Lower lobe of right lung (tissue), 2 donors: ENCODE results near the gene SF3A2. TPM values are rescaled to one million over a fixed set of nuclear protein-coding genes. Genes with fewer than 3 reads are reported as not detected.

Experiments
- ATAC-seq, 2 donors: fragments of 200-7000 bp; cut with Tn5 transposase; one replicate each; pipeline ENCODE4 v1.9.1; 2020 to 2022; ENCODE audit warnings: mild to moderate bottlenecking in 2 of 2, moderate library complexity in 2 of 2
- DNase-seq: peaks from one replicate; pipeline ENCODE4 v3.0.0-alpha.2; 2020
- H3K27ac ChIP-seq: fragments of 200-600 bp; one replicate; pipeline ENCODE4 v1.8.0; 2022
- H3K27me3 ChIP-seq: fragments of 200-600 bp; one replicate; pipeline ENCODE4 v1.8.0; 2022; ENCODE audit warnings: low read depth
- H3K36me3 ChIP-seq: fragments of 200-600 bp; one replicate; pipeline ENCODE4 v1.8.0; 2022; ENCODE audit warnings: mild to moderate bottlenecking
- H3K4me1 ChIP-seq: fragments of 200-600 bp; one replicate; pipeline ENCODE4 v1.8.0; 2022
- H3K4me3 ChIP-seq: fragments of 200-600 bp; one replicate; pipeline ENCODE4 v1.8.0; 2022; ENCODE audit warnings: mild to moderate bottlenecking
- H3K9me3 ChIP-seq: fragments of 200-600 bp; one replicate; pipeline ENCODE4 v1.8.0; 2022
- intact Hi-C: fragments of 100-400 bp; cut with DNase I; formaldehyde crosslinking; loops from one replicate; pipeline ENCODE4 v1.11.0; 2022
- total RNA-seq: library from RNA; stranded (reverse); fragmentation: NEBNext Ultra II Directional; extraction: Animal tissue kit (Norgen Biotek cat#: 25700); gene quantifications from one replicate; pipeline ENCODE4 v1.2.1, GENCODE V29; 2021
- TF ChIP-seq, protein P1 (sequence below): fragments of 200-600 bp; IDR thresholded peaks from one replicate; pipeline ENCODE4 v1.8.0; 2022; ENCODE audit warnings: antibody characterized with exemption, mild to moderate bottlenecking
- donor health status: DM: no; HTN: yes; CAD: no; lungs with severe emphysema.

Gene SF3A2
- total RNA-seq, 1 donor from 2014 or later: 55.6 TPM

DNA sequence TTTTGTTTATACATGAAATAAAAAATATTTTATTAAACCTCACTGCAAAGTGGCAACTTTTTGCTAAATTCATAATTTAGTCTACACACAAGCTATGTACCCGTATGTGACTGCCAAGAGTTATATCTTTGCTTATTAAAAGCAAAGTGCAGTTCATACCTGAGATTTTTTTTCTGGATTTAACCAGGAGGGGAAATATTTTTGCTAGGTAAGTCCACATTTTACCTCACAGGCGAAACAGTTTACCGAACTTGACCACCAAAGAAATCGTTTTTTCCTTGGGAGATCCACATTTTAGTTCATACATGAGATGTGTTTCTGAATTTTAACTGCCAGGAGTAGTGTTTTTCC, 31.8 kb downstream of the SF3A2 start:
- TF ChIP-seq, protein P1, sequence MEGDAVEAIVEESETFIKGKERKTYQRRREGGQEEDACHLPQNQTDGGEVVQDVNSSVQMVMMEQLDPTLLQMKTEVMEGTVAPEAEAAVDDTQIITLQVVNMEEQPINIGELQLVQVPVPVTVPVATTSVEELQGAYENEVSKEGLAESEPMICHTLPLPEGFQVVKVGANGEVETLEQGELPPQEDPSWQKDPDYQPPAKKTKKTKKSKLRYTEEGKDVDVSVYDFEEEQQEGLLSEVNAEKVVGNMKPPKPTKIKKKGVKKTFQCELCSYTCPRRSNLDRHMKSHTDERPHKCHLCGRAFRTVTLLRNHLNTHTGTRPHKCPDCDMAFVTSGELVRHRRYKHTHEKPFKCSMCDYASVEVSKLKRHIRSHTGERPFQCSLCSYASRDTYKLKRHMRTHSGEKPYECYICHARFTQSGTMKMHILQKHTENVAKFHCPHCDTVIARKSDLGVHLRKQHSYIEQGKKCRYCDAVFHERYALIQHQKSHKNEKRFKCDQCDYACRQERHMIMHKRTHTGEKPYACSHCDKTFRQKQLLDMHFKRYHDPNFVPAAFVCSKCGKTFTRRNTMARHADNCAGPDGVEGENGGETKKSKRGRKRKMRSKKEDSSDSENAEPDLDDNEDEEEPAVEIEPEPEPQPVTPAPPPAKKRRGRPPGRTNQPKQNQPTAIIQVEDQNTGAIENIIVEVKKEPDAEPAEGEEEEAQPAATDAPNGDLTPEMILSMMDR: no peak
- Histone ChIP-seq H3K9me3 (no peaks in the 10 kb centered on the region), H3K27ac (no peak overlapping the region), H3K27me3 (no peaks in the 10 kb centered on the region), H3K36me3 (peaks cover 24% of the 10 kb centered on the region), H3K4me3 (peak overlapping the region; percentile 92), H3K4me1 (peaks cover 66% of the 10 kb centered on the region)
- intact Hi-C loops: no loop called here
- ATAC-seq (no peak), DNase-seq (no peak)

DNA sequence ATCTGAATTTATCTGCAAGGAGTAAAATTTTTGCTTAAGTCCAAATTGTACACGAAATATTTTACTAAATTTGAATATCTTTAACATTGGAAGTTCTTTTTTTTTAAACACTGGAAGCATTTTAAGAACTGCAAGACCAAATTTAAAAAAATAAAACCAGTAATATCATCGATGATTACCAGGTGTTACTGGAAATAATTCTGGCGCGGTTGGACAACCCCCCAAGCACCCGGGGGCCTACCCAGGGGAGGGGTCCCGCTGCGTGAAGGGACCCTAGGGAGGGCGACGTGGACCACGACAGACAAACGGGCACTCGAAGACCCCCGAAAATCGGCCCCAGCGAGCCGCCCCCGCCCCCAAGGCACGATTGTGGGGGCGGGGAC, 32.2 kb downstream of the SF3A2 start:
- ATAC-seq (no peak), DNase-seq (no peak)
- H3K27ac ChIP-seq: peak overlapping the region; percentile 56
- peak overlapping the region; percentile 92 for H3K4me3 ChIP-seq
- peaks cover 25% of the 10 kb centered on the region for H3K36me3 ChIP-seq
- TF ChIP-seq, protein P1: no peak
- peaks cover 70% of the 10 kb centered on the region for H3K4me1 ChIP-seq
- intact Hi-C loops: no loop called here
- no peaks in the 10 kb centered on the region for H3K27me3 ChIP-seq
- H3K9me3 ChIP-seq: no peaks in the 10 kb centered on the region

DNA sequence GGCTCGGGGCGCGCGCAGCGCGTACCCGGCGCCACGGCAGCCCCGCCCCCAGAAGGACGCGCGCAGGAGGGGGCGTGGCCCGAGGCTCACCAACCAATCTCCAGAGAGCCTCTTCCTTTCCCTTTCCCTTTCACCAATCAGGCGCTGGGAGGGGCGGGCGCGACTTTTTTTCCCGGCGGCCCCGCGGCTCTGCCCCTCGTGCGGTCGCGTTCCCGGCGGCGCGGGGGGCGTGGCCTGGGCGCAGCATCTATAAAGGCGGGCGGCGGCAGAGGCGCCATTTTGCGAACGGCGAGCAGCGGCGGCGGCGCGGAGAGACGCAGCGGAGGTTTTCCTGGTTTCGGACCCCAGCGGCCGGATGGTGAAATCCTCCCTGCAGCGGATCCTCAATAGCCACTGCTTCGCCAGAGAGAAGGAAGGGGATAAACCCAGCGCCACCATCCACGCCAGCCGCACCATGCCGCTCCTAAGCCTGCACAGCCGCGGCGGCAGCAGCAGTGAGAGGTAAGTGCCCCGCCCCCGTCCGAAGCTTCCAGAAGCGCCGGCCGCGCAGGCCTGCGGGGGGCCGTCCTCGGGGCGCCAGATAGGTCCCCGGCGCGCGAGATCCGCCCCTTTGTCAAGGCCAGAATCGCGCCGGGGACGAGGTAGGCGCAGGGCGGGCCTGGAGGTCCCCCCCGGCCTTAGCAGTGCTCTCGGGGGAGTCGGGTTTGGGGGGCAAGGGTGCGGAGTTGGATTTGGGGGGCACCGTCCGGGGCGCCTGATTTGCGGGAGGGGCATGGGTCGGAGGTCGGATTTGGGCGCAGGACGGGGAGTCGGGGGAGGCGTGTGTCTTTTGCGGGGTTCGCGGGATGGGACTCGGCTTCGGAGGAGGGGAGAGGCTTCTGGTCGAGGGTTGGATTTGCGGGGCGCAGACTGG, 32.9 kb downstream of the SF3A2 start:
- no peaks in the 10 kb centered on the region for H3K9me3 ChIP-seq
- peak overlapping the region; percentile 92 for H3K4me3 ChIP-seq
- intact Hi-C loops: no loop called here
- DNase-seq: peak; percentile 98
- peaks cover 76% of the 10 kb centered on the region for H3K4me1 ChIP-seq
- peaks cover 25% of the 10 kb centered on the region for H3K36me3 ChIP-seq
- TF ChIP-seq, protein P1: peak; percentile 13
- H3K27me3 ChIP-seq: no peaks in the 10 kb centered on the region
- peak overlapping the region; percentile 99 for H3K27ac ChIP-seq
- ATAC-seq: peak; percentile 91 to 94

DNA sequence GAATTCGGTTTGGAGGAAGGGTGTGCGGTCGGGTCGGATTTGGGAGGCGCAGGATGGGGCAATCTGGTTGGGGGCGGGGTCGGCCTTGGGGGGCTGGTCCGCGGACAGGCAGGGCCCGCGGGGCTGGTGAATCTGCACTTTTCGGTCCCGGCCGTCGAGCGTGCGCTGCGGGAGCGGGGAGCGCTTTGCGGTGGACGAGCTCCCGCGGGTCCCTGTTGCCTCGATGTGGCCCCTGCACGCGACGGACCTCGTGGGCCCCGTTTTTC, 33.5 kb downstream of the SF3A2 start:
- Histone ChIP-seq H3K4me1 (peaks cover 74% of the 10 kb centered on the region), H3K27ac (peak overlapping the region; percentile 99), H3K9me3 (no peaks in the 10 kb centered on the region), H3K36me3 (peaks cover 25% of the 10 kb centered on the region), H3K4me3 (peak overlapping the region; percentile 92), H3K27me3 (no peaks in the 10 kb centered on the region)
- ATAC-seq: peak; percentile 5 to 22
- TF ChIP-seq, protein P1: no peak
- intact Hi-C loops: no loop called here
- peak; percentile 77 for DNase-seq

DNA sequence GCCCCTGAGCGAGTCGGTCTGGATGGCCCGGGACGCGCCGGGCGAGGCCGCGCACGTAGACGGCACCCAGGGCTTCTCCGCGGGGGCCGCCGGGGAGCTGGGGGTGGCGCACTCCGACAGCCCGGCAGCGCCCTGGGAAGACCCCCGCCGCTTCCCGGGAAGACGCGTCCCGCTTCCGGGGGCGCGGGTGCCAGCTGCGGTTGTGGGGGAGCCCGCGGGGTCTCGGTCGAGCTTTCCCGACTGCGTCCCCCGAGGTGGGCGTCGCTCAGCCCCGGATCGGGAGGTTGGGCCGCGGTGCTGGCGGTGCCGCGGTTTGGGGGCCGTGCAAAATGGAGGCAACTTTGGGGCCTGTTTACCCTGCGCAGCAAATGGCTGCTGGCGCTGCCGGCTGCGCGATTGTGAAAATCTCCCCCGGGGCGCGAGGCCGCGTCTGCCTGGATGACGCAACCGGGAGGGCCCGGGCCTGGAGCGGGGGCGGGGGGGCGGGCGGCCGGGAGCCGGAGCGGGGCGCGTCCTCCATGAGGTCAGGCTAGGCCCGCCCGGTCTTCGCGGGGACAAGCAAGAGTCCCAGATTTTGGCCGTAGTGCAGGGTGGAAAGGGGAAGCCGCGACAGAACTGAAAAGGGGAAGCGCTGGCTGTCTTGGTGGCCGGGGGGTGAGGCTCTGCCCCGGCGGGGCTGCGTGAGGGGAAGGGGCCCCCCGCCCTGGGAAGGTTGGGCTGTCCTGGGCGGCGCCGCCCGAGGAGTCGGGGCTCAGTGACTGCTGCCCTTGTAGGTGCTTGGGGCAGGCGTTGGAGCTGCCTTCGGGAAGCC, 34.0 kb downstream of the SF3A2 start:
- peak; percentile 93 for DNase-seq
- Histone ChIP-seq H3K9me3 (no peaks in the 10 kb centered on the region), H3K36me3 (peaks cover 30% of the 10 kb centered on the region), H3K4me1 (peaks cover 74% of the 10 kb centered on the region), H3K27ac (peak overlapping the region; percentile 99), H3K4me3 (peak overlapping the region; percentile 92), H3K27me3 (no peaks in the 10 kb centered on the region)
- ATAC-seq: peak; percentile 59 to 69
- TF ChIP-seq, protein P1: no peak
- intact Hi-C loops: no loop called here
